NCI-H446 treated with DMSO at 0.1 percent for 48 hours (cell line): ENCODE measurements around the gene C19orf81.

Source experiments
- DNase-seq: peaks from one replicate; lab custom pipeline; 2025; lab: John Stamatoyannopoulos, UW

Gene C19orf81

GRCh38 chr19:50659318-50660087 is 10.3 kb downstream of the C19orf81 start:
- no peak for DNase-seq

GRCh38 chr19:50660088-50660366 is 10.8 kb downstream of the C19orf81 start:
- DNase-seq = no peak

- DNase-seq = no peak
Measured at GRCh38 chr19:50661023-50661422, 11.8 kb downstream of the C19orf81 start.

- DNase-seq = no peak
Measured at GRCh38 chr19:50661766-50662650, 12.8 kb downstream of the C19orf81 start.

- no peak for DNase-seq
Measured at GRCh38 chr19:50662651-50663481, 13.6 kb downstream of the C19orf81 start.

- no peak for DNase-seq
Measured at GRCh38 chr19:50663482-50663790, 14.2 kb downstream of the C19orf81 start.

- DNase-seq = no peak
Measured at GRCh38 chr19:50664204-50664603, 15.0 kb downstream of the C19orf81 start.

GRCh38 chr19:50666346-50667176 is 17.3 kb downstream of the C19orf81 start:
- DNase-seq = no peak

GRCh38 chr19:50667177-50667758 is 18.0 kb downstream of the C19orf81 start:
- no peak for DNase-seq

- no peak for DNase-seq
Measured at GRCh38 chr19:50667759-50668231, 18.6 kb downstream of the C19orf81 start.

GRCh38 chr19:50668416-50668815 is 19.2 kb downstream of the C19orf81 start:
- no peak for DNase-seq

GRCh38 chr19:50668879-50669278 is 19.6 kb downstream of the C19orf81 start:
- no peak for DNase-seq

GRCh38 chr19:50669302-50670101 is 20.3 kb downstream of the C19orf81 start:
- DNase-seq = no peak

GRCh38 chr19:50670102-50670380 is 20.8 kb downstream of the C19orf81 start:
- no peak for DNase-seq

GRCh38 chr19:50673118-50673517 is 23.9 kb downstream of the C19orf81 start:
- DNase-seq = no peak

- DNase-seq = no peak
Measured at GRCh38 chr19:50676625-50677197, 27.5 kb downstream of the C19orf81 start.

GRCh38 chr19:50677636-50678035 is 28.4 kb downstream of the C19orf81 start:
- no peak for DNase-seq

GRCh38 chr19:50678323-50678722 is 29.1 kb downstream of the C19orf81 start:
- no peak for DNase-seq

- DNase-seq = peak; percentile 49
Measured at GRCh38 chr19:50679177-50680125, 30.2 kb downstream of the C19orf81 start.
